Measurements from ENCODE around the gene TEKT4.
"Not testable (repeated sequence)": the region's sequence is repeated elsewhere in the genome, so short reads cannot be mapped to it uniquely, and the experiment has no call there.

The TEKT4 gene

GRCh38 chr2:94923196-94923595 lies 52.0 kb downstream of the TEKT4 start:
- DNase-seq = no peak

GRCh38 chr2:94924999-94925398 lies 53.8 kb downstream of the TEKT4 start:
- DNase-seq = not testable (repeated sequence)

More at GRCh38 chr2:94923196-94923595, 52.0 kb downstream of the TEKT4 start:
- no peak for TF ChIP-seq GATA1 (IDR thresholded peaks at IDR 0.05; ENCODE audit: low read depth, low read length)
- no peak for TF ChIP-seq POLR2A (IDR thresholded peaks at IDR 0.05; ENCODE audit: low read length)
